Bronchial epithelial cell (primary cell): Measurements from ENCODE around the gene ARPP21. TPM values are rescaled to one million over a fixed set of nuclear protein-coding genes. Genes with fewer than 3 reads are reported as not detected.

Experiments used
- DNase-seq: peaks from one replicate; pipeline ENCODE4 v3.0.0-alpha.2; 2010; ENCODE audit warnings: low read depth
- FAIRE-seq: peaks from 2 replicates; lab custom pipeline; 2011; peaks lifted over from hg19 to GRCh38; lab: Jason Lieb, UNC
- H3K27me3 ChIP-seq: 2 replicates; pipeline ENCODE4 v1.5.1; 2011; ENCODE audit warnings: low read length; ENCODE audit not compliant: control insufficient read depth, insufficient read depth
- H3K36me3 ChIP-seq: 2 replicates; pipeline ENCODE4 v1.5.1; 2011; ENCODE audit warnings: low read length; ENCODE audit not compliant: control insufficient read depth, insufficient read depth
- H3K4me3 ChIP-seq: 2 replicates; pipeline ENCODE4 v1.5.1; 2011; ENCODE audit warnings: mild to moderate bottlenecking, low read depth, low read length, control low read depth
- total RNA-seq: library from RNA; depleted of rRNA; stranded (reverse); fragments of >200 nt; gene quantifications from 2 replicates; pipeline ENCODE4 v1.2.1, GENCODE V29; 2014
- TF ChIP-seq, protein P1 (sequence below): IDR thresholded peaks from 2 replicates; pipeline ENCODE4 v1.5.1; 2011; ENCODE audit warnings: mild to moderate bottlenecking, moderate library complexity, low read length, control low read depth, inconsistent platforms; ENCODE audit not compliant: insufficient read depth, severe bottlenecking

ARPP21 gene
- total RNA-seq, 1 donor from 2014 or later, result not detected

GRCh38 chr3:35776346-35776745 is 137.0 kb downstream of the ARPP21 start:
- FAIRE-seq, result peak; percentile 28
- no peak for DNase-seq
- TF ChIP-seq, protein P1, sequence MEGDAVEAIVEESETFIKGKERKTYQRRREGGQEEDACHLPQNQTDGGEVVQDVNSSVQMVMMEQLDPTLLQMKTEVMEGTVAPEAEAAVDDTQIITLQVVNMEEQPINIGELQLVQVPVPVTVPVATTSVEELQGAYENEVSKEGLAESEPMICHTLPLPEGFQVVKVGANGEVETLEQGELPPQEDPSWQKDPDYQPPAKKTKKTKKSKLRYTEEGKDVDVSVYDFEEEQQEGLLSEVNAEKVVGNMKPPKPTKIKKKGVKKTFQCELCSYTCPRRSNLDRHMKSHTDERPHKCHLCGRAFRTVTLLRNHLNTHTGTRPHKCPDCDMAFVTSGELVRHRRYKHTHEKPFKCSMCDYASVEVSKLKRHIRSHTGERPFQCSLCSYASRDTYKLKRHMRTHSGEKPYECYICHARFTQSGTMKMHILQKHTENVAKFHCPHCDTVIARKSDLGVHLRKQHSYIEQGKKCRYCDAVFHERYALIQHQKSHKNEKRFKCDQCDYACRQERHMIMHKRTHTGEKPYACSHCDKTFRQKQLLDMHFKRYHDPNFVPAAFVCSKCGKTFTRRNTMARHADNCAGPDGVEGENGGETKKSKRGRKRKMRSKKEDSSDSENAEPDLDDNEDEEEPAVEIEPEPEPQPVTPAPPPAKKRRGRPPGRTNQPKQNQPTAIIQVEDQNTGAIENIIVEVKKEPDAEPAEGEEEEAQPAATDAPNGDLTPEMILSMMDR, result no peak
- no peaks in the 10 kb centered on the region for H3K36me3 ChIP-seq
- no peaks in the 10 kb centered on the region for H3K27me3 ChIP-seq
- no peak overlapping the region for H3K4me3 ChIP-seq

DNA sequence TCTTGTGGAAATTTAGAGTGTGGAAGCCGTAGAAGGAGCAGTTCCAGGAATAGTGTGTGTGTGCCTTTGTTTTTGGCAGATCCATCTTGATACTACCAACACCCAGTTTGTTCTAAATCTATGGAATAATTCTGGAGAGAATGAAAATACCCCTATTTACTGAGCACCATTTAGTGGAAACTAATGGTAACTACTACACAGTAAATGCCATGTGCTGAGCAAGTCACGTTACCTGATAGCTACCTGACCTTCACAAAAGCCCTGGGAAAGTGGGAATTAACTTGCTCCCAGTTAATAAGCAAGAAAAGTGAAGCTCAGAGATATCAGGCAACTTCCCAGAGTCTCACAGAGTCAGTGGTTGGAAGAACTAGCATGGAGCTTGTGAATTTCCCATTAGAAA is 137.7 kb downstream of the ARPP21 start:
- no peak for DNase-seq
- no peak overlapping the region for H3K4me3 ChIP-seq
- H3K36me3 ChIP-seq, result no peaks in the 10 kb centered on the region
- no peaks in the 10 kb centered on the region for H3K27me3 ChIP-seq
- TF ChIP-seq, protein P1, result no peak
- no peak for FAIRE-seq

DNA sequence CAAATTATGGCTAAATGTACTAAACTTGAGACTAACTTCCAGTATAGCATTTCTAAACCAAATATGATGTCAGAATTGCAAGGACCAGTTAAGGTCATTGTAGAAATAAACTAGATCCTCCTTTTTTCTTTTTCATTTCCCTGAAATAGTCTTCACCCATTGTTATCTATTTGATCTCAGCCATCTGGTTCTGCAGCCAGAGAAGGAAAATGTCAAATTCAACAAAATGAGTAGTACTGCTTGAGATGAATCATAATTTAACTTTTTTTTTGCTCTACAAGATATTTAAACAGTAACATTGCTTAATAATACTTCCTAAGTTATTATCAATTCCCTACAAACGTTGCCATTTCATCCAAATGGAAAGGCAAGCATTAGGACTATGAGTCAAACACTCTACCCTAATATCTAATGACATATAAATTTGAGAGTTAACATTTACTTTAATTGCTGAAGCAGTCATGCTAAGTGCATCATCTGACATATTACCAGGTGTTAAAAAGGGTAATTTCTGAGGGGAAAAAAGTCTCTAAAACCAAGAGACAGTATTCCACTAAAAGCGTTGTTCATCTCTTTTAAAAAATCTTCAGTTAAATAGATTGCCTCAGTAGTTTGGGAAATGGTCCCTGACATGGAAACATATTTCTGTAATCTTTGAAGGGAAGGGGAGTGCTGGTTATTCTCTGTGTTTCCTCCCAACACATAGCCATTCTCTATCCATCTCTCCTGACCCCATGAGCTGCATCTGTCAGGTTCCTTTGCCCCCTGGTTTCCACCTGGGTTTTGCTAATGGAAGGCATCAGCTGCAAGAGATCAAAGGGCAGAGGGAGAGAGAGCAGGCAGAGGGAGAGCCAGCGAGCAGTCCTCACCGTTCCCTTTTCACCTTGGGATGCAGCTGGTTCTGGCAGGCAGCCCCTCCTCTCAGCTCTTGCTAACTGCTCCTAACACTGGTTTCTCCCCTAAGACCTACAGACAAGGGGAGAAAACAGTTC is 138.5 kb downstream of the ARPP21 start:
- no peak for FAIRE-seq
- Histone ChIP-seq H3K27me3 (no peaks in the 10 kb centered on the region), H3K36me3 (no peaks in the 10 kb centered on the region), H3K4me3 (no peak overlapping the region)
- TF ChIP-seq, protein P1, result no peak
- no peak for DNase-seq

GRCh38 chr3:35779611-35780010 is 140.3 kb downstream of the ARPP21 start:
- DNase-seq, result no peak

DNA sequence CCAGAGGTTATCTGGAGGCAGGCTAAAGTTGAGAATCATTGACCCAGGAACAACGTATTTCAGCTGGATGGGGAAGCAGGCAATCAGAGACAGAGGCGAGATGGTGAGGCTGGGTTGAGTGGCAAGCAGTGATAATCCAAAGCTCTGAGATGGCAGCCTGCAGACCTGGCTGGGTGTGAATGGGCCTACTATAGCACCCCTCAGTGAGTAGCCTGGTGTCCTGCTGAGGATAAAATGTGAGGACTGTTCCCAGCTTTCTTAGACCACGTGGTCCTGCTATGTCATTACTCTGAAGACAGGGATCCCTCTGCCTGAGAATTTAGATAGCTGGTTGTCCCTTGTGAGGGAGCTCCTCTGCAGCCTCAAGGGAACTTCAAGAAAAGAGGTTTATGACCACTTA is 141.5 kb downstream of the ARPP21 start:
- Histone ChIP-seq H3K36me3 (no peaks in the 10 kb centered on the region), H3K27me3 (no peaks in the 10 kb centered on the region), H3K4me3 (no peak overlapping the region)
- DNase-seq (no peak), FAIRE-seq (no peak)
- TF ChIP-seq, protein P1, result no peak

More at GRCh38 chr3:35779611-35780010, 140.3 kb downstream of the ARPP21 start:
- Histone ChIP-seq H3K36me3 (no peaks in the 10 kb centered on the region), H3K27me3 (no peaks in the 10 kb centered on the region), H3K4me3 (no peak overlapping the region)
- TF ChIP-seq, protein P1, result no peak
- FAIRE-seq, result no peak

GRCh38 chr3:35781558-35781957 is 142.2 kb downstream of the ARPP21 start:
- Histone ChIP-seq H3K36me3 (no peaks in the 10 kb centered on the region), H3K27me3 (no peaks in the 10 kb centered on the region), H3K4me3 (no peak overlapping the region)
- FAIRE-seq (no peak), DNase-seq (no peak)
- TF ChIP-seq, protein P1, result no peak
